GM18909 (cell line): ENCODE results near the gene TNNT3.

Experiments used
- ATAC-seq: cut with Tn5 transposase; IDR thresholded peaks from one replicate; pipeline ENCODE4 v1.9.1; 2021; ENCODE audit warnings: mild to moderate bottlenecking; ENCODE audit not compliant: unreplicated experiment, poor library complexity

The TNNT3 gene

GRCh38 chr11:1978720-1979473, 59.4 kb downstream of the TNNT3 start:
- no peak for ATAC-seq

GRCh38 chr11:1979607-1980006, 60.1 kb downstream of the TNNT3 start:
- ATAC-seq, result no peak

GRCh38 chr11:1982873-1983600, 63.5 kb downstream of the TNNT3 start:
- no peak for ATAC-seq

- no peak for ATAC-seq
These were observed 64.1 kb downstream of the TNNT3 start for GRCh38 chr11:1983601-1983961.

GRCh38 chr11:1987024-1987423, 67.5 kb downstream of the TNNT3 start:
- no peak for ATAC-seq

- ATAC-seq, result no peak
These were observed 68.7 kb downstream of the TNNT3 start for GRCh38 chr11:1988174-1988573.
